ENCODE data around the gene GRIN2A.
"Not testable (repeated sequence)": the region's sequence is repeated elsewhere in the genome, so short reads cannot be mapped to it uniquely, and the experiment has no call there.

The GRIN2A gene

GRCh38 chr16:9904526-9904925, 277.7 kb downstream of the GRIN2A start:
- no peak overlapping the region for H3K27ac ChIP-seq
- TF ChIP-seq, protein P1, sequence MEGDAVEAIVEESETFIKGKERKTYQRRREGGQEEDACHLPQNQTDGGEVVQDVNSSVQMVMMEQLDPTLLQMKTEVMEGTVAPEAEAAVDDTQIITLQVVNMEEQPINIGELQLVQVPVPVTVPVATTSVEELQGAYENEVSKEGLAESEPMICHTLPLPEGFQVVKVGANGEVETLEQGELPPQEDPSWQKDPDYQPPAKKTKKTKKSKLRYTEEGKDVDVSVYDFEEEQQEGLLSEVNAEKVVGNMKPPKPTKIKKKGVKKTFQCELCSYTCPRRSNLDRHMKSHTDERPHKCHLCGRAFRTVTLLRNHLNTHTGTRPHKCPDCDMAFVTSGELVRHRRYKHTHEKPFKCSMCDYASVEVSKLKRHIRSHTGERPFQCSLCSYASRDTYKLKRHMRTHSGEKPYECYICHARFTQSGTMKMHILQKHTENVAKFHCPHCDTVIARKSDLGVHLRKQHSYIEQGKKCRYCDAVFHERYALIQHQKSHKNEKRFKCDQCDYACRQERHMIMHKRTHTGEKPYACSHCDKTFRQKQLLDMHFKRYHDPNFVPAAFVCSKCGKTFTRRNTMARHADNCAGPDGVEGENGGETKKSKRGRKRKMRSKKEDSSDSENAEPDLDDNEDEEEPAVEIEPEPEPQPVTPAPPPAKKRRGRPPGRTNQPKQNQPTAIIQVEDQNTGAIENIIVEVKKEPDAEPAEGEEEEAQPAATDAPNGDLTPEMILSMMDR (conservative IDR thresholded peaks at IDR 0.05) = no peak
- TF ChIP-seq ZFX (IDR thresholded peaks at IDR 0.05) = no peak

DNA sequence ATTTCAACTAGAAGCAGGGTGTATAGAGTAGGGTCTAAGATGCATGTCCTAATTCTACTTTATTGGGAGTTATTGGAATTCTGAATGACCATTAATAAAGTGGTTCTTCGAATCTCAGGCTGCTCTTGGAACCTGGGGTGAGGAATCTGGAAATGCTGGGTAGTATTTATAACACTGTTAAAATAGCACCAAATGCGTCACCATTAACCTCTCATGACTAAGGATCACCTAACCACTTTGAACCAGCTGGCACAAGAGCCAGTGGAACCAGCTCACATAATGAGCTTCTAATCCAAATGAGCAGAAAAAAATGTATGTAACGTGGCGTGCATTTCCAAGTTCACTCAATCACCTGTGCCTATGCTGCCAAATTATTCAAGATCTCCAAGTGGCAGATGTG, 281.7 kb downstream of the GRIN2A start:
- no peak overlapping the region for H3K27ac ChIP-seq
- TF ChIP-seq, protein P1 (conservative IDR thresholded peaks at IDR 0.05) = no peak
- TF ChIP-seq ZFX (IDR thresholded peaks at IDR 0.05) = no peak

DNA sequence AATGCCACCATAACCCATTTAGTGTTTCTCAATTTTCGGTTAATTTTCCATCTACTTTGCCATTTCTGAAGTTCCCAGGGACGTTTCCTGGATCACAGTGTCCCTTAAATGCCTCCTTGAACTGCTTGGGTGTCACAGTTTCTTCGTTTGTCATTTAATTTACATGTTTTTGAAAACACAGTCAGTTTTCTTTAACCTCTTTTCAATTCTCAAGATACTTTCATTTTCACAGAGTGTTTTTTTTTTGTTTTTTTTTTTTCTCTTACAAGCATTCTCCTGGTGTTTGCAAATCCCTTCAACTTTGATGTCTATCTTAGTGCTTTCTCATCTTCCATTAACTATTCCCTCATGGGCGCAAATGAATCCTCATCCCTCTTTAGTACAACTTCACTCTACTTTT, 283.7 kb downstream of the GRIN2A start:
- TF ChIP-seq, protein P1 (conservative IDR thresholded peaks at IDR 0.05) = no peak
- no peak for TF ChIP-seq ZFX (IDR thresholded peaks at IDR 0.05)
- H3K27ac ChIP-seq = no peak overlapping the region

GRCh38 chr16:9898124-9898523, 284.1 kb downstream of the GRIN2A start:
- no peak overlapping the region for H3K27ac ChIP-seq
- TF ChIP-seq, protein P1 (conservative IDR thresholded peaks at IDR 0.05) = no peak
- no peak for TF ChIP-seq ZFX (IDR thresholded peaks at IDR 0.05)

GRCh38 chr16:9895817-9896216, 286.4 kb downstream of the GRIN2A start:
- no peak overlapping the region for H3K27ac ChIP-seq

GRCh38 chr16:9885876-9886275, 296.4 kb downstream of the GRIN2A start:
- no peak overlapping the region for H3K27ac ChIP-seq
- no peak for TF ChIP-seq ZFX (IDR thresholded peaks at IDR 0.05)
- TF ChIP-seq, protein P1 (conservative IDR thresholded peaks at IDR 0.05) = no peak

More at GRCh38 chr16:9895817-9896216, 286.4 kb downstream of the GRIN2A start:
- no peak for TF ChIP-seq ZFX (IDR thresholded peaks at IDR 0.05)
- TF ChIP-seq, protein P1 (conservative IDR thresholded peaks at IDR 0.05) = no peak

- TF ChIP-seq, protein P1 (conservative IDR thresholded peaks at IDR 0.05) = no peak
- no peak for TF ChIP-seq ZFX (IDR thresholded peaks at IDR 0.05)
- no peak overlapping the region for H3K27ac ChIP-seq
These were observed 296.8 kb downstream of the GRIN2A start for GRCh38 chr16:9885467-9885866.

DNA sequence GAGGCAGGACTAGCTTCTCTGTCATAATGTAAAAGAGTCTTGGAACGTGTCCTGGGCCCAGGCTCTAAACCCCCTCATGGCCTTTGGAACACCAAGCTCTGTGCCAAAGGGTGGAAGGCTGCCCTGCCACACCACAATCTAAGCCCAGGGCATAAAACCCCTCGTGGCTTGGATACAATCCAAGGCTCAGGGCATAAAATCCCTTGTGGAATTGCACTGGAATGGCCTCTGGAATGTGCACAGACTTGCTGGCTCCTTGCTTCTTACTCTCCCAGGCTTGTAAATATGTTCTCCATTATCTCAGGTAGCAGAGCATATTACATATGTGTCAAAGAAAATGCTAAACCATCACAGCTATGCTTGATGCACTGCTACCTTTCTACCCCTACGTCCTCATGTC, 306.2 kb downstream of the GRIN2A start:
- H3K27ac ChIP-seq = not testable (repeated sequence)

Measured in C4-2B (cell line).